Right lobe of liver (tissue), 6 donors: Measurements from ENCODE around the gene ARL3. TPM values are rescaled to one million over a fixed set of nuclear protein-coding genes. Genes with fewer than 3 reads are reported as not detected.

Experiments used
- ATAC-seq, 4 donors: fragments of 200-7000 bp; cut with Tn5 transposase; one replicate each; pipeline ENCODE4 v1.9.1; 2020; ENCODE audit warnings: mild to moderate bottlenecking in 4 of 4, moderate library complexity in 4 of 4
- DNase-seq, 3 donors: peaks; one replicate each; pipeline ENCODE4 v3.0.0-alpha.2; 2020
- H3K27ac ChIP-seq, 3 donors: fragments of 200-600 bp; one replicate each; pipeline ENCODE4 v1.8.0; 2022
- H3K27me3 ChIP-seq, 2 donors: fragments of 200-600 bp; one replicate each; pipeline ENCODE4 v1.8.0; 2022
- H3K36me3 ChIP-seq, 4 donors: fragments of 200-600 bp; sonication (generic) in 1 of 4; one replicate each; pipeline versions ENCODE4 v1.5.1 to v1.8.0; 2017 to 2022; ENCODE audit warnings: control low read depth in 1 of 4
- H3K4me1 ChIP-seq, 4 donors: fragments of 200-600 bp; sonication (generic) in 1 of 4; one replicate each; pipeline versions ENCODE4 v1.5.1 to v1.8.0; 2017 to 2022; ENCODE audit warnings: control low read depth in 1 of 4
- H3K4me3 ChIP-seq, 3 donors: fragments of 200-600 bp; one replicate each; pipeline ENCODE4 v1.8.0; 2022
- H3K9me3 ChIP-seq, 4 donors: fragments of 200-600 bp; sonication (generic) in 1 of 4; one replicate each; pipeline versions ENCODE4 v1.5.1 to v1.8.0; 2017 to 2022; ENCODE audit warnings: control low read depth in 1 of 4
- POLR2A ChIP-seq: fragments of 450-650 bp; IDR thresholded peaks from one replicate; pipeline ENCODE4 v1.6.1; 2017; ENCODE audit warnings: antibody characterized with exemption, mild to moderate bottlenecking
- WGBS: methylation state at CpG from one replicate; pipeline ENCODE4 v1.1.6; 2018; ENCODE audit warnings: low coverage, low lambda C conversion rate; ENCODE audit not compliant: insufficient coverage; ENCODE audit errors: missing lambda C conversion rate; 5-methylcytosine and 5-hydroxymethylcytosine counted together
- intact Hi-C, 2 donors: fragments of 100-400 bp; cut with DNase I; formaldehyde crosslinking; loops; one replicate each; pipeline versions ENCODE4 v1.11.2 to v1.14.1; 2022
- total RNA-seq, 6 experiments: library from RNA; depleted of rRNA in 2 of 6; stranded (reverse); fragments of >200 nt in 2 of 6; fragmentation: NEBNext Ultra II Directional in 3 of 6; extraction: Animal tissue kit (Norgen Biotek cat#: 25700) in 3 of 6; gene quantifications; one replicate each; pipeline versions ENCODE4 v1.1.0 to v1.2.4, GENCODE V29; 2016 to 2023
- TF ChIP-seq, protein P1 (sequence below), 4 donors: fragments of 200-600 bp in 3 of 4; fragments of 450-650 bp in 1 of 4; IDR thresholded peaks; one replicate each; pipeline versions ENCODE4 v1.5.1 to v1.8.0; 2016 to 2022; ENCODE audit warnings: antibody characterized with exemption in 4 of 4, mild to moderate bottlenecking in 2 of 4
- donor health status: DM: no; HTN: yes; CAD: no.
- donor health status: DM: no; HTN: no; CAD: no.
- donor health status: DM: no; HTN: no; CAD: no.
- donor health status: DM: no; HTN: yes; CAD: no.
- donor health status: DM: no; HTN: yes; CAD: no.

The ARL3 gene
- total RNA-seq, 6 experiments from 2014 or later = 1.1 to 3.3 (median 2.3) TPM

DNA sequence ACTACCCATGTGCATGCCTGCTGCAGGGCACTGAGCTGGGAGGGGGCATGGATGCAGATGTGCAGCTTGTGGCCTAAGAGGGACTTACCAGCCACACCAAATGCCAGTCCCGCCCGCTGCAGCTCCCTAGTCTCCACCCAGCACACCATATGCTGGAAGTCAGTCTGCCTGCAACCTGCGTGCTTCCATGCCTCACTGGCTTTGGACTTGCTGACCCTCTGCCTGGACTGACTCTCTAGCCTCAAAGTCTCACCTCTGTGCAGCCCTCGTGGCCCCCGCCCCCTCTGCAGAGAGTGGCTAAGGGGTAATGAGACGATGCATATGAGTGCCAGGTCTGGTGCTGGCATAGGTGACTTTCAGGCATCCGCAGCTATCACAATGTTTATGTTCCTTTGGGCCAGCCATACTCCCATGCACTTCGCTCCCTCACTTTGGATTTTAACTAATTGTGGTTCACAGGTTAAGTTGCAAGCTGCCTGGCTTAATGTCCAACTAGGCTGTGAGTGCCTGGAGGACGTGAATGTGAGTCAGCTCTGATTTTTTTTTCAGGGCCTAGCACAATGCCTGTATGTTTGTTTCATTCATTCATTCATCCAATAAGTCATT lies 48.2 kb downstream of the ARL3 start:
- Histone ChIP-seq H3K36me3 (no peaks in the 10 kb centered on the region), H3K4me1 (no peaks in the 10 kb centered on the region), H3K27ac (no peak overlapping the region), H3K9me3 (no peaks in the 10 kb centered on the region), H3K4me3 (no peak overlapping the region), H3K27me3 (no peaks in the 10 kb centered on the region)
- no peak for TF ChIP-seq POLR2A
- TF ChIP-seq, protein P1, sequence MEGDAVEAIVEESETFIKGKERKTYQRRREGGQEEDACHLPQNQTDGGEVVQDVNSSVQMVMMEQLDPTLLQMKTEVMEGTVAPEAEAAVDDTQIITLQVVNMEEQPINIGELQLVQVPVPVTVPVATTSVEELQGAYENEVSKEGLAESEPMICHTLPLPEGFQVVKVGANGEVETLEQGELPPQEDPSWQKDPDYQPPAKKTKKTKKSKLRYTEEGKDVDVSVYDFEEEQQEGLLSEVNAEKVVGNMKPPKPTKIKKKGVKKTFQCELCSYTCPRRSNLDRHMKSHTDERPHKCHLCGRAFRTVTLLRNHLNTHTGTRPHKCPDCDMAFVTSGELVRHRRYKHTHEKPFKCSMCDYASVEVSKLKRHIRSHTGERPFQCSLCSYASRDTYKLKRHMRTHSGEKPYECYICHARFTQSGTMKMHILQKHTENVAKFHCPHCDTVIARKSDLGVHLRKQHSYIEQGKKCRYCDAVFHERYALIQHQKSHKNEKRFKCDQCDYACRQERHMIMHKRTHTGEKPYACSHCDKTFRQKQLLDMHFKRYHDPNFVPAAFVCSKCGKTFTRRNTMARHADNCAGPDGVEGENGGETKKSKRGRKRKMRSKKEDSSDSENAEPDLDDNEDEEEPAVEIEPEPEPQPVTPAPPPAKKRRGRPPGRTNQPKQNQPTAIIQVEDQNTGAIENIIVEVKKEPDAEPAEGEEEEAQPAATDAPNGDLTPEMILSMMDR (IDR thresholded peaks at IDR 0.05) = no peak
- DNase-seq (no peak), ATAC-seq (no peak)
- 72% methylated on average over 6 of the region's 9 CpGs for WGBS
- intact Hi-C loops = no loop called here

DNA sequence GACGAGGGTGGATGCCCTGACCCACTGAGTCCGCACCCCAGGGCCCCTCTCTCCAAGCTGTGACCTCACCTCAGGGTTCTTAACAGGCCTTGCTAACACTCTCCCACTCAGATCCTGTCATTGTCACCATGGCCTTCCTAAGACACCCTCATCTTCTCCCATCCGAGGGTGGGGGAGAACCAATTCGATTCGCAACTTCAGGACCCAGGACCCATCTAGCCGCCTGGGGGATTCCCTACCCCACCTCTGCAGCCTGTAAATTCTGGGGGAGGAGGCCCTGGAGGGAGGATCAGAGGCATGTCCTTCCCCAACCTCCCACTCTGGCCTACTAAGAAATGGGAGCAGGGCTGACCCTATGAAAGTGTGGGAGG lies 52.6 kb downstream of the ARL3 start:
- 74% methylated on average over 4 of the region's 6 CpGs for WGBS
- Histone ChIP-seq H3K36me3 (peaks cover 0 to 6% (median 3%) of the 10 kb centered on the region in 4 donors), H3K4me3 (no peak overlapping the region), H3K9me3 (no peaks in the 10 kb centered on the region), H3K27ac (no peak overlapping the region), H3K27me3 (no peaks in the 10 kb centered on the region), H3K4me1 (peaks cover 0 to 14% (median 2%) of the 10 kb centered on the region in 4 donors)
- DNase-seq (no peak), ATAC-seq (peak in 1 of 4 donors; percentile 3)
- intact Hi-C loops = no loop called here
- no peak for TF ChIP-seq POLR2A
- TF ChIP-seq, protein P1 (IDR thresholded peaks at IDR 0.05) = no peak

DNA sequence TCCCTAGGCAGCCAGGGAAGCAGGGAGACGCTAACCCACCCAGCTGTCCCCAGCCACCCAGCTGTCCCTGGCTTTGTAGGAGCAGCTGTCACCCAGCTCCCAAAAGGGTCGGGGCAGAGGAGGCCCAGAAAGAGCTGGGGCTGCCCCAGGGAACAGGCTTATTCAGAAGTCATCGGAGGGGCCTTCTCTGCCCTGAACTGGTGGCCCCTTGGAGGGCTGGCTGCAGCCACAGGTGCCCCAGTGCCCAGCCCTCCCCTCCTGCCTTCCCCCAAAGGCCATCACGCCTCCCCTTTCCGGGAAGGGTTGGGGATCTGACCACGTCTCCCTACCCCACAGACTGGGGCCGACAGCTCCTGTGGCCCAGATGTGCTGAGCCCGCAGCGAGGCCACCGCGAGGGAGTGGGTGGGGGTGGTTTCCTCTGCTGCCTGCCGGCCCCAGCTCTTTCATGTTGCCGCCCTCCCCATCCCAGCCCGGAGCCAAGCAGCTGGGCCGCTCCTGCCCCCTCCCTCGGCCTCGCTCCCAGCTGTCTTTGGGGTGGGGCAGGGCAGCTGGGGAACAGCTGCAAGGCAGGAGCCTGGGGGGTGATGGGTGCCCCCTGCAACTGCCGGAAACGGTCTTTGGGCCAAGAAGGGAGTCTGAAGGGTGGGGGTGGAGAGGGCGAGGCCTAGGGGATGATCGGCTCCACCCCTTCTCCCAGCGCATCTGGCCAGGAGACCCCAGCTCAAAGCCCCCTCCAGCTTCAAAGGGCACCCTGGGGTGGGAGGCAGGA lies 53.1 kb downstream of the ARL3 start:
- ATAC-seq (peak; percentile 39 to 54 (median 48)), DNase-seq (peak in 1 of 3 donors; percentile 56)
- H3K36me3 ChIP-seq = peaks cover 0 to 12% (median 7%) of the 10 kb centered on the region in 4 donors
- TF ChIP-seq, protein P1 (IDR thresholded peaks at IDR 0.05) = no peak
- peaks cover 0 to 14% (median 2%) of the 10 kb centered on the region in 4 donors for H3K4me1 ChIP-seq
- no peaks in the 10 kb centered on the region for H3K27me3 ChIP-seq
- no peaks in the 10 kb centered on the region for H3K9me3 ChIP-seq
- 20% methylated on average over 16 of the region's 22 CpGs for WGBS
- no peak overlapping the region for H3K4me3 ChIP-seq
- no peak overlapping the region for H3K27ac ChIP-seq
- intact Hi-C loops = no loop called here

DNA sequence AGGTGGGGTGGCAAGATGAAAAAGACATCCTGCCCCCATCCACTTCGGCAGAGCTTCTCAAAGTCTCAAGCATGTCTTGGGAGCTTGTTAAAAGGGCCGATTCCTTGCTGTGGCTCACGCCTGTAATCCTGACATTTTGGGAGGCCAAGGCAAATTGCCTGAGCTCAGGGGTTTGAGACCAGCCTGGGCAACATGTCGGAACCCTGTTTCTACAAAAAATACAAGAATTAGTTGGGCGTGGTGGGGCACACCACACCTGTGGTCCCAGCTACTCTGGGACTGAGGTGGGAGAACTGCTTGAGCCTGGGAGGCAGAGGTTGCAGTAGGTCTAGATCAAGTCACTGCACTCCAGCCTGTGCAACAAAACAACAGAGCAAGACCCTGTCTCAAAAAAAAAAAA lies 55.4 kb downstream of the ARL3 start:
- H3K27me3 ChIP-seq = no peaks in the 10 kb centered on the region
- DNase-seq (peak in 1 of 3 donors; percentile 23), ATAC-seq (no peak)
- H3K4me1 ChIP-seq = peaks cover 0 to 14% (median 2%) of the 10 kb centered on the region in 4 donors
- intact Hi-C loops = no loop called here
- WGBS = 62% methylated on average over 3 of the region's 5 CpGs
- no peak overlapping the region for H3K27ac ChIP-seq
- no peaks in the 10 kb centered on the region for H3K9me3 ChIP-seq
- no peak overlapping the region for H3K4me3 ChIP-seq
- TF ChIP-seq, protein P1 (IDR thresholded peaks at IDR 0.05) = no peak
- TF ChIP-seq POLR2A = no peak
- H3K36me3 ChIP-seq = peaks cover 7 to 30% (median 15%) of the 10 kb centered on the region in 4 donors
